PC-3 (cell line): Measurements from ENCODE around the gene RPS6KA2. TPM values are rescaled to one million over a fixed set of nuclear protein-coding genes. Genes with fewer than 3 reads are reported as not detected.

ENCODE experiments used
- ATAC-seq: fragments of 200-7000 bp; cut with Tn5 transposase; 2 replicates; pipeline ENCODE4 v1.9.1; 2020; ENCODE audit warnings: mild to moderate bottlenecking, moderate library complexity
- BruUV-seq: library from RNA; stranded (reverse); fragments of 400-500 nt; replicated peaks from 2 replicates; lab custom pipeline; 2021; lab: Mats Ljungman, UMichigan
- CTCF ChIA-PET: fragments of 300-600 bp; sonication (Branson Sonifier 250); formaldehyde crosslinking; loops from one replicate; lab custom pipeline; 2022; ENCODE audit warnings: antibody characterized with exemption; lab: Charles Lee
- POLR2A ChIA-PET: fragments of 300-600 bp; sonication (Branson Sonifier 250); formaldehyde crosslinking; loops from one replicate; lab custom pipeline; 2022; ENCODE audit warnings: antibody characterized with exemption; ENCODE audit not compliant: unreplicated experiment; lab: Charles Lee
- DNase-seq: peaks from one replicate; pipeline ENCODE4 v3.0.0-alpha.2; 2015
- H2AFZ ChIP-seq: fragments of 300-600 bp; sonication (generic); 2 replicates; pipeline ENCODE4 v1.6.0; 2016; ENCODE audit warnings: antibody characterized with exemption, low read length
- H3F3A ChIP-seq: fragments of 300-600 bp; sonication (generic); one replicate; pipeline ENCODE4 v1.6.0; 2017; ENCODE audit warnings: antibody characterized with exemption, low read length, control low read depth, mild to moderate bottlenecking; ENCODE audit not compliant: unreplicated experiment
- H3K27ac ChIP-seq: fragments of 300-600 bp; sonication (generic); 2 replicates; pipeline ENCODE4 v1.5.1; 2016; ENCODE audit warnings: mild to moderate bottlenecking, low read length
- H3K27me3 ChIP-seq: fragments of 300-600 bp; sonication (generic); 2 replicates; pipeline ENCODE4 v1.6.1; 2016; ENCODE audit warnings: low read length, mixed read lengths
- H3K36me3 ChIP-seq: fragments of 300-600 bp; sonication (generic); 2 replicates; pipeline ENCODE4 v1.6.1; 2016; ENCODE audit warnings: low read depth, mixed run types, low read length, mixed read lengths
- H3K4me1 ChIP-seq: fragments of 300-600 bp; sonication (generic); 2 replicates; pipeline ENCODE4 v1.5.1; 2016; ENCODE audit warnings: low read length; ENCODE audit not compliant: insufficient read depth
- H3K4me2 ChIP-seq: fragments of 300-600 bp; sonication (generic); 2 replicates; pipeline ENCODE4 v1.6.0; 2016; ENCODE audit warnings: low read length
- H3K4me3 ChIP-seq: fragments of 300-600 bp; sonication (generic); 2 replicates; pipeline ENCODE4 v1.5.1; 2016; ENCODE audit warnings: mild to moderate bottlenecking, low read length, mixed read lengths
- H3K79me2 ChIP-seq: fragments of 300-600 bp; sonication (generic); 2 replicates; pipeline ENCODE4 v1.6.1; 2017; ENCODE audit warnings: low read length, mixed read lengths
- H3K9ac ChIP-seq: fragments of 300-600 bp; sonication (generic); 2 replicates; pipeline ENCODE4 v1.6.0; 2016; ENCODE audit warnings: mild to moderate bottlenecking, low read length
- H3K9me2 ChIP-seq: fragments of 300-600 bp; sonication (generic); replicated peaks from 2 replicates; pipeline ENCODE4 v1.6.1; 2016; ENCODE audit warnings: mixed run types, low read length, mixed read lengths
- H3K9me3 ChIP-seq: fragments of 300-600 bp; sonication (generic); 2 replicates; pipeline ENCODE4 v1.6.1; 2016; ENCODE audit warnings: low read length, mixed read lengths
- H4K20me1 ChIP-seq: fragments of 300-600 bp; sonication (generic); 2 replicates; pipeline ENCODE4 v1.6.1; 2016; ENCODE audit warnings: low read length, mixed read lengths
- CTCF ChIP-seq: fragments of 300-600 bp; sonication (generic); conservative IDR thresholded peaks from 2 replicates; pipeline ENCODE4 v1.5.1; 2017; ENCODE audit warnings: antibody characterized with exemption, low read depth, mild to moderate bottlenecking, low read length
- EZH2 ChIP-seq: fragments of 300-600 bp; sonication (generic); IDR thresholded peaks from one replicate; pipeline ENCODE4 v1.6.1; 2017; ENCODE audit warnings: antibody characterized with exemption, mild to moderate bottlenecking, low read length; ENCODE audit not compliant: unreplicated experiment
- EZH2phosphoT487 ChIP-seq: fragments of 300-600 bp; sonication (generic); IDR thresholded peaks from 2 replicates; pipeline ENCODE4 v1.6.1; 2018; ENCODE audit warnings: mild to moderate bottlenecking, antibody characterized with exemption, low read length, borderline replicate concordance
- intact Hi-C: fragments of 100-400 bp; cut with micrococcal nuclease; formaldehyde crosslinking; loops from 2 replicates; pipeline ENCODE4 v1.9.0; 2023
- total RNA-seq: library from RNA; depleted of rRNA; stranded (reverse); fragments of >200 nt; gene quantifications from 2 replicates; pipeline ENCODE4 v1.2.3, GENCODE V29; 2014

The RPS6KA2 gene
- total RNA-seq, 1 experiment from 2014 or later, result 5.1 TPM

DNA sequence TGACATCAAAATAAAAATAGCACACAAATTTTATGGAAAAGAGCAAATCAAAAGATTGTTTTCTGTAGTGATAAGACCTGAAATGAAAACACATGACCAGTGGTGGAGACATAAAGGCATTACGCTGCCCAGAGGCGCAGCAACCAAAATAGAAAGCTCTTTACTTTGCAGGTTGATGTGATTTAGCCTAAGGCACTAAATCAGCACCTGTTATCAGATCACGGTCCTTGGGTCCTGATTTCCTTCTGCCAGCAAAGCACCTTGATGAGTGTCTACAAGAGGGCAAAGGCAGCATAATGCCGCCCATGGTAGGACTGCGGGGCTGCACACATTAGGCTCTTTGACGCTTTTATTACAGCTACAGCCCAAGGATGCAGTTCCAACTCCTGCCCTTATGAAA, 21.3 kb downstream of the RPS6KA2 start:
- Histone ChIP-seq H2AFZ (no peak overlapping the region), H3K4me3 (no peak overlapping the region), H3K9ac (no peak overlapping the region), H3K79me2 (no peaks in the 10 kb centered on the region), H3K36me3 (no peaks in the 10 kb centered on the region), H3K9me2 (no peaks in the 10 kb centered on the region), H4K20me1 (no peaks in the 10 kb centered on the region), H3K27me3 (no peaks in the 10 kb centered on the region), H3K9me3 (no peaks in the 10 kb centered on the region), H3F3A (no peaks in the 10 kb centered on the region), H3K4me2 (no peak overlapping the region), H3K4me1 (no peaks in the 10 kb centered on the region), H3K27ac (no peak overlapping the region)
- TF ChIP-seq EZH2phosphoT487 (no peak), EZH2 (no peak), CTCF (no peak)
- intact Hi-C loops, result no loop called here
- ChIA-PET CTCF (no interaction called here), POLR2A (no interaction called here)
- DNase-seq (no peak), ATAC-seq (no peak)
- BruUV-seq, result no TSS peak

- Histone ChIP-seq H3K9me2 (no peaks in the 10 kb centered on the region), H3K4me3 (no peak overlapping the region), H3K27ac (no peak overlapping the region), H3F3A (no peaks in the 10 kb centered on the region), H3K27me3 (no peaks in the 10 kb centered on the region), H3K36me3 (no peaks in the 10 kb centered on the region), H3K9me3 (no peaks in the 10 kb centered on the region), H3K4me2 (no peak overlapping the region), H3K9ac (no peak overlapping the region), H3K4me1 (no peaks in the 10 kb centered on the region), H2AFZ (no peak overlapping the region), H3K79me2 (no peaks in the 10 kb centered on the region), H4K20me1 (no peaks in the 10 kb centered on the region)
- ChIA-PET POLR2A (no interaction called here), CTCF (no interaction called here)
- no peak for ATAC-seq
- no peak for DNase-seq
- TF ChIP-seq CTCF, result no peak
- TF ChIP-seq EZH2phosphoT487, result no peak
- no peak for TF ChIP-seq EZH2
- no TSS peak for BruUV-seq
- intact Hi-C loops, result no loop called here
Observed at GRCh38 chr6:166604911-166605310, 22.1 kb downstream of the RPS6KA2 start.

DNA sequence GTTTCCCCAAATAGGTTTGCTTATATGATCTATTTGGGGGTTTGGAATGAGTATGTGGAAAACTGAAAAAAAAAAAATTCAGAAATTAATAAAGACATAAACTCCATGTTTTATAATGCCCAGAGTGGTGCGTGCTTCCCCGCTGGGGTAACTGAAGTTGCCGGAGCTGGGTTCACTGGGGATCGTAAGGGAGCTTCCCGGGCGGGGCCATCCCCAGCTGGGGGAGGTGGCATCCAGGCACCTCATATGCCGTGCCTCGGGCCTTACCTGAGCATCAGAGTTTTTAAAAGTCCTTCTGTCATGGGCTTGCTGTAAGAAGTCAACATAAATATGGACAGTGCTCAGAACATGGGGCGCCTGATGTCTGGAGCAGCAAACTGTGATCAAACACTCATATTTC, 22.7 kb downstream of the RPS6KA2 start:
- Histone ChIP-seq H3K9me2 (no peaks in the 10 kb centered on the region), H3K36me3 (no peaks in the 10 kb centered on the region), H3K4me2 (no peak overlapping the region), H3K27ac (no peak overlapping the region), H4K20me1 (no peaks in the 10 kb centered on the region), H3K79me2 (no peaks in the 10 kb centered on the region), H3K27me3 (no peaks in the 10 kb centered on the region), H3K4me1 (no peaks in the 10 kb centered on the region), H3K9ac (no peak overlapping the region), H2AFZ (no peak overlapping the region), H3K4me3 (no peak overlapping the region), H3K9me3 (no peaks in the 10 kb centered on the region), H3F3A (no peaks in the 10 kb centered on the region)
- ChIA-PET POLR2A (no interaction called here), CTCF (no interaction called here)
- no peak for ATAC-seq
- BruUV-seq, result no TSS peak
- TF ChIP-seq EZH2 (no peak), CTCF (no peak), EZH2phosphoT487 (no peak)
- intact Hi-C loops, result no loop called here
- no peak for DNase-seq
